GM13976 (cell line): ENCODE results near the gene NELL1.

Source experiments
- DNase-seq: peaks from one replicate; pipeline ENCODE4 v3.0.0; 2012; ENCODE audit warnings: low spot score
- in situ Hi-C: fragments of 300-500 bp; cut with MboI; formaldehyde crosslinking; loops from one replicate; pipeline ENCODE4 v1.12.0; 2022; ENCODE audit warnings: low sequenced_read_pairs, mixed read lengths, inconsistent platforms; ENCODE audit not compliant: unreplicated experiment
- TF ChIP-seq, protein P1 (sequence below): IDR thresholded peaks from 2 replicates; pipeline ENCODE4 v1.5.1; 2012; ENCODE audit warnings: borderline replicate concordance, mild to moderate bottlenecking; ENCODE audit not compliant: insufficient read depth; ENCODE audit errors: extremely low read depth, missing control alignments, control extremely low read depth

Gene NELL1

GRCh38 chr11:21402274-21402673 lies 732.9 kb downstream of the NELL1 start:
- in situ Hi-C loops, result no loop called here
- DNase-seq, result no peak
- TF ChIP-seq, protein P1, sequence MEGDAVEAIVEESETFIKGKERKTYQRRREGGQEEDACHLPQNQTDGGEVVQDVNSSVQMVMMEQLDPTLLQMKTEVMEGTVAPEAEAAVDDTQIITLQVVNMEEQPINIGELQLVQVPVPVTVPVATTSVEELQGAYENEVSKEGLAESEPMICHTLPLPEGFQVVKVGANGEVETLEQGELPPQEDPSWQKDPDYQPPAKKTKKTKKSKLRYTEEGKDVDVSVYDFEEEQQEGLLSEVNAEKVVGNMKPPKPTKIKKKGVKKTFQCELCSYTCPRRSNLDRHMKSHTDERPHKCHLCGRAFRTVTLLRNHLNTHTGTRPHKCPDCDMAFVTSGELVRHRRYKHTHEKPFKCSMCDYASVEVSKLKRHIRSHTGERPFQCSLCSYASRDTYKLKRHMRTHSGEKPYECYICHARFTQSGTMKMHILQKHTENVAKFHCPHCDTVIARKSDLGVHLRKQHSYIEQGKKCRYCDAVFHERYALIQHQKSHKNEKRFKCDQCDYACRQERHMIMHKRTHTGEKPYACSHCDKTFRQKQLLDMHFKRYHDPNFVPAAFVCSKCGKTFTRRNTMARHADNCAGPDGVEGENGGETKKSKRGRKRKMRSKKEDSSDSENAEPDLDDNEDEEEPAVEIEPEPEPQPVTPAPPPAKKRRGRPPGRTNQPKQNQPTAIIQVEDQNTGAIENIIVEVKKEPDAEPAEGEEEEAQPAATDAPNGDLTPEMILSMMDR, result no peak

- TF ChIP-seq, protein P1, result no peak
- in situ Hi-C loops, result no loop called here
- DNase-seq, result no peak
Measured at GRCh38 chr11:21403069-21403468, 733.7 kb downstream of the NELL1 start.

DNA sequence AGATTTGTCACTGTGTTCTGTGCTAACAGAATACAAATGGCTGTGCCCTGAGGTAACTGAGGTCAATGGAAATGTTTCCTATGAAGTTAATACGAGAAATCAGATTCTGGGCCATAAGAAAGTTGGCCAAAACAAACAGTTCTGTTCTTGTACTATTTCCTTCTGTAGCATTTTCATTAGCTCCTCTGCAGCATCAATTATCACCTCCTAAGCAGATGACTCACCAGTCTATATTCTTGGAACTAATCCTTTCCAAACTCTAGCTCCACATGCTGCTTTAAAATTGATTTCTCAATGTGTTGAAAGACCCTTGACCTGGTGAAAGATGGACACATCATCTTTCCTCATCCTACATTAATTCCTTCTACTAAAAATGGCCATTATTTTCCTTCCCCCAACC lies 736.0 kb downstream of the NELL1 start:
- in situ Hi-C loops, result no loop called here
- TF ChIP-seq, protein P1, result no peak
- DNase-seq, result no peak

DNA sequence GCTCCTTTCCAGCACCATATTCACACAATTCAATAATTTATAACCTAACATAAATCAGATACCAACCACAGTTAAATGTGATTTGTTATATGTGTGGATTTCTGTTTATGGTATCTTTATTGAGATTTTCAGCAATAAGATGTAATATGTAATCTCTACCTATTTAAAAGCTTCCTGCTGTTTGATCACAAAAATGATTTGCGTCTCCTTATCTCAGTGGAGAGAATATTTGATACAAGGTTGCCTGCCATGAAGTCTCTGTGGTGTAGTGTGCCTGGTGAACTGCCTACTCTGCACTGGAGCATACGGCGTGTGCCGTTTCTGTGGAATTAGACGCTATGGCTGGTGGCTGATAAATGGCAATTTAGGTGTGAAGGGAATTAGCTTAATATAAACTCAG lies 741.1 kb downstream of the NELL1 start:
- no peak for DNase-seq
- in situ Hi-C loops, result no loop called here
- TF ChIP-seq, protein P1, result no peak

DNA sequence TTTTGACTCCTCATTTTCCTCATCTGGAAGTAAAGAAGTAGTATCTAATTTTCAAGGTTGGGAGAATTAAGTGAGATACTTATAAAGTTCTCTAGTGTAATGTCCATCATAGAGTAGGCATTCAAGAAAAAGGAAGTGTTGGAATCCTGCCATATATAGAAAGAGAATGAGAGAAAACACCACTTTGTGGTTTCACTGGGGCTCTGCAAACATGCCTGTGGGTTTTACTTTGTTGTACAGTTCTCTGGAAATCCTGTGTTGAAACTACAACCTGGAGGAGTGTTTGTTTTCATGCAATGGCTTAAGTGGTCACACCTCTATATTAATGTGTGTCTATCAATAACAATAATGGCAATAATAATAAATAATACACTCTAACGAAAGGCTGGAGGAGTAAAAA lies 741.7 kb downstream of the NELL1 start:
- TF ChIP-seq, protein P1, result no peak
- DNase-seq, result no peak
- in situ Hi-C loops, result no loop called here

DNA sequence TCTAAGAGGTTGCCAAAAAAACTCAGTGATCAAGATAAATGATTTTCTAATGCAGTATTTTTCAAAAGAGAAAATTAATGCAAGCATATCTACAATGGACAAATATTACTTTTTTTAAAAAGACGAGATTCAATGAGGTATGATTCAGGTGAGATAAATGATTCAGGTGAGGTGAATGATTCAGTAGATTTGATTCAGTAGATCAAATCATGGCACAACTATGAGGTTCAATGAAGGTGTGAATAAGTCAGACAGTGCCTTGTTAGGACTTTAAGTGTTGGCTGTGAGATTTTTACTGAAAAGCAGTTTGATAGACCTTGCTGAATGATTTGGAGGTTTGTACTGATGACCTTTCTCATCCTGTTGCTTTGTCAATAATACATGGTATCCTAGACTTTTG lies 742.2 kb downstream of the NELL1 start:
- no peak for DNase-seq
- TF ChIP-seq, protein P1, result no peak
- in situ Hi-C loops, result no loop called here
